GM18951 (cell line): ENCODE results near the gene GSC.

Experiments used
- POLR2A ChIP-seq: IDR thresholded peaks from 4 replicates; pipeline ENCODE4 v1.6.1; 2011; ENCODE audit warnings: mild to moderate bottlenecking; ENCODE audit not compliant: insufficient read length, insufficient read depth; ENCODE audit errors: extremely low read depth
- in situ Hi-C: fragments of 300-500 bp; cut with MboI; formaldehyde crosslinking; loops from one replicate; pipeline ENCODE4 v1.12.0; 2022; ENCODE audit warnings: low sequenced_read_pairs, mixed read lengths, inconsistent platforms; ENCODE audit not compliant: unreplicated experiment

Gene GSC

DNA sequence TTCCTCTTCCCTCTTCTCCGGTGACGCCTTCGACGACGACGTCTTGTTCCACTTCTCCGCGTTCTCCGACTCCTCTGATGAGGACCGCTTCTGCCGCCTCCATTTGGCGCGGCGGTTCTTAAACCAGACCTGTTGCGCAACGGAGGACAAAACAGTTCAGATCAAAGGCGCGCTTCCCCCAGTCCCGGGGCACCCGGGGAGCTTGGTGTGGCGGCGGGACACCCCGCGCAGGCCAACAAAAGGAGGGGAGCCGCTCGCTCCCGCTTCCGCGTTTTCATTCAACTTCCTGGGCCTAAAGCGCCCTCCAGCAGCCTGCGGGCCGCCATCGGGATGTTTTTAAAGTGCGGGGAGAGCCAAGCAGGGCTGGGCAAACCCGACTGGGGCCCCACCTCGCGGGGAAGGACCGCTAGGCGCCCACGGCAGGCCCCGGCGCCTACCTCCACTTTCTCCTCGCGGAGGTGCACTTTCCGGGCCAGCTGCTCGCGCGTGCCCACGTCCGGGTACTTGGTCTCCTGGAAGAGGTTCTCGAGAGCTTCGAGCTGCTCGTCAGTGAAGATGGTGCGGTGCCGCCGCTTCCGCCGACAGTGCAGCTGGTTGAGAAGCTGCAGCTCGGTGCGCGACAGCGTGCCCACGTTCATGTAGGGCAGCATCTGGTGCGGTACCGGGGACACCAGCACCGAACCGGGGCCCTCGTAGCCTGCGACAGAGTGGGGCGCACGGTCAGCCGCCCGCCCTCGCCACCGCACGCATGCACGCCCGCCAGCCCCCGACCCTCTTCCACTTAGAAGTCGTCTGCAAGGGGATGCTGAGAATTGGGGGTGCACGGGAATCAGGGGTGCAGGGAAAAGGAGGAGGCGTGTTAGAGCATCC lies 1.2 kb downstream of the GSC start:
- in situ Hi-C loops: no loop called here
- no peak for TF ChIP-seq POLR2A

DNA sequence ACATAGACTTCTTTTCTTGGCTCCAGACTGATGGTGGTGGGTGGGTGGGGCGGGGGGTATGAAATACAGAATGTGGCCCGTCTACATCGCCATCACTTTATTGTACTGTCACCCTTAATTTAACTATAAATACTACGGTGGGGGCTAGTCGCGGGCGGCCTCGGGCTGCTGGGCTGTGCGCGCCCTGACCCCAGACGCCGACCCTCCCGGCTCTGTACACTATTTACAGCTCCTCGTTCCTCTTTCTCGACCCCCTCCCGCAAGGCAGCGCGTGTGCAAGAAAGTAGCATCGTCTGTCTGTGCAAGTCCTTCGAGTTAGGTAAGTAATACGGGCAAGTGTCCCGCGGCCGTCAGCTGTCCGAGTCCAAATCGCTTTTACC lies 1.8 kb downstream of the GSC start:
- in situ Hi-C loops: no loop called here
- no peak for TF ChIP-seq POLR2A

DNA sequence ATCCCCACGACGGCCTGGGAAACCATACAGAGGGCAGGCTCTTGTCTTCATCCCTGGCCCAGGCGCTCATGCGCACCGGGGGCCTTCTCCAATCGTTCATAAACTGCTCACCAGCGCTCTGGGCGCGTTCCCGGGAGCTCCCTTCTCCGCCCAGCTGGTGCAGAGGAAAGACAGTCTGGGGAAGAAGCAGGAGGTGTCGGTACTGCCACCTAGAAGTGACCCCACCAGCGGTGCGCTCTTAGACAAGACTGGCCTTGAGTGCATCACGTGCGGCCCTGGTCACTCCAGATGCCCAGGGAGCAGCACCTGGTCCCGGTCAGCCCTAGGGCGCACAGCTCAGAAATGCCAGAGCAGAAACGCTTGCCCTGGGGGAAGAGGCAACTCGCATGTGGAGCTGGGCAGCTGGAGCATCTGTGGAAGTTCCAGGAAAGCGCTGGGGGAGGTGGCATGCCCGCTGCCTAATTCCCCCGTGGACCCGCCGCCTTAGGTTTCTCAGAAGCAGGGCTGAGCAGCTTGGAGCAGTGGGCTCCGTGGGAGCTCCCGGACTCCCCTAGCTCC lies 2.5 kb downstream of the GSC start:
- no peak for TF ChIP-seq POLR2A
- in situ Hi-C loops: no loop called here

DNA sequence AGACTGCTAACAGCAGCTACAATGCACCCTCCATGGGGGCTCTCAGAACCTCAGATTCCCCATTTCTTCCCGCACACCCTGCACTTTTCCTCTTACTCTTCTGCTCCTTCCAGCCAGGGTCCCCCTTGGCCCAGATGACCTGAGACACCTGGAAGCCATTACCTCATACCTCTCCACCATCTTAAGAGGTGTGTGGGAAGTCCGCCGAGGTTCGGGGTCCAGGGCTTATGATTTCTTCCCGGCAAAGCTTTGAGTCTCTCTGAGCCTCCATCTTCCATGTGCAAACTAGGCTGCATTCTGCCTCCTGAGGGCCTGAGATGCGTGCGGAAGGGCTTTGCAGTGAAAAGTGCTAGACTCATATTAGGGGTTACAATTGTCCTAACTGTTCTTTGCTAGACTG lies 5.3 kb downstream of the GSC start:
- in situ Hi-C loops: no loop called here
- no peak for TF ChIP-seq POLR2A

GRCh38 chr14:94762431-94762830 lies 7.5 kb downstream of the GSC start:
- no peak for TF ChIP-seq POLR2A
- in situ Hi-C loops: no loop called here

DNA sequence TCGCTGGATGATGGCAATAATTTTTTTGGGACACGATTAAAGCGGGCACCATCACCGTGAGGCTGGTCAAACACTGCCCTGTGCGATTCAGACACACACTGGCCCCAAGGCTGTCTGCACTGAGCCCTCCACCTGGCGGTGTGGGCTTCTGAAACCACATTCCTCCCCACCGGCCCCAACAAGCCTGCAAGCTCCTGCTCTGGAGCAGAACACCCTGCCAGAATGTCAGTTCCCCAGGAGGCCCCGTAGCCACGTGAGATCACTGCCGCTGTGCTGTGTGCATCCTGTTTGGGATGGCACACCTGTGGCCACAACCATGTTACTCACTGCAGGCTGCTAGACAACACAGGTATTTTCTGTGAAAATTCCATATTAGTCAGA lies 7.9 kb downstream of the GSC start:
- in situ Hi-C loops: no loop called here
- TF ChIP-seq POLR2A: no peak

GRCh38 chr14:94761348-94761996 lies 8.4 kb downstream of the GSC start:
- TF ChIP-seq POLR2A: no peak
- in situ Hi-C loops: no loop called here

DNA sequence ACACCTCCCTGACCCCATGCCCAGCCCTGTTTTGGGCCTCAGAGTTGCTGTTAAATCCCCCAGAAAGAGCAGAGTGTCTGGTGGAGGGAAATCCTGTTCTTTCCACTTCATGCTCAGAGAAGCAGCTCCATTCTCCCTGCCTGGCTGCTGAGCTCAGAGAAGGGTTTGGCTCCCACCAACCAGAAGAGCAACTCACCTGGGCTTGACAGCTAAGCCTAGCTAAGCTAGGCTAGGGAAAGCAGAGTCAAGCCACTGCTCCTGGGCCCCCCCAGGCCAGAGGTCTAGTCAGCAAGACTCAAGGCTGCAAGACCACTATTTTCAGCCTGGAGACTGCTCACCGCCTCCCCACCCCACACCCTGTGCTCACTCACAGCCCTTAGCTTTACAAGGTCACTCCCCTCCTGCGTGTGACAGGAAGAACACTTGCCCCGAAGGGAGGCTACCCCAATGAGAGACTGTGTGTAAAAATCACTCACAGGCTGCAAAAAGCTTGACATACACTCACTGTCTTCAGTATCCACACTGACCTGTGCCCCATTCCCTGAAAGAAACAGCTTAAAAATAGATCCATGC lies 13.5 kb downstream of the GSC start:
- no peak for TF ChIP-seq POLR2A
- in situ Hi-C loops: no loop called here

- in situ Hi-C loops: no loop called here
- no peak for TF ChIP-seq POLR2A
Measured at GRCh38 chr14:94754391-94754942, 15.4 kb downstream of the GSC start.

DNA sequence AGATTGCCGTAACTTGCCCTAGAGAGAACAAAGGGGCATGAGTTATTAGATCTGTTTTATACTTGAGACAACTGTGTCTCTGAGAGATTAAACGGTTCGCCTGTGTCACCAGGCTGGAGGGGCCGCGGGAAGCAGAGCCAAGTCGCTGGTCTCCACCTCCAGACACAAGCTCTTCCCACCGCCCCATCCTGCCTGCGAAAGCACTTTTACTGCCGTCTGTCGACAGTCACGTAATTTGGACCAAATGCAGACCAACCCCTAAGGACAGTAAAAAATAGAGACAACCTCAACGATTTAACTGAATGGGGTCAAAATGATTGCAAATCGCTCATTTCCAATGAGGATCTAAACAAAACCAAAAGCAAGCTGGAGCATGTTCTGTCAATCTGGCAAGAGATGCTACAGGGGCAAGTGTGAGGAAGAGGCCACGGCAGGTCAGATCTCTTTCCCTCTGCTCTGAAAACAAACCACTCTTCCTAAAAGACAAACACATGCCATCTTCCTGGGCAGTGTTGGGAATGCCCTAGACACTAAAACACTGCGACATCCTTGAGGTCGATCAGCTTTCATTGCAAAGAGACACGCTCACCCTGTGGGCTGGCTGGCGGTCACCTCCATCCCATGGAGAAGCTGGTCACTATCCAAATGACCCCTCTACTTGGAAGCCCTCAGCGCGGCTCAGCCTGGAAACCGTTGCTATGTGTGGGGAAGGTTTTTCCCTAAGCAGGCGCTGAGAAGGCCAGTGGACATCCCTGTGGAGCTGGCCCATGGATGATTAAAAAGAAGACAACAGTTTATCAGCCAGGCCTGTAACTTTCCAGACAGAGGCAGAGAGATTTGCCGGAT lies 17.1 kb downstream of the GSC start:
- TF ChIP-seq POLR2A: no peak
- in situ Hi-C loops: no loop called here

DNA sequence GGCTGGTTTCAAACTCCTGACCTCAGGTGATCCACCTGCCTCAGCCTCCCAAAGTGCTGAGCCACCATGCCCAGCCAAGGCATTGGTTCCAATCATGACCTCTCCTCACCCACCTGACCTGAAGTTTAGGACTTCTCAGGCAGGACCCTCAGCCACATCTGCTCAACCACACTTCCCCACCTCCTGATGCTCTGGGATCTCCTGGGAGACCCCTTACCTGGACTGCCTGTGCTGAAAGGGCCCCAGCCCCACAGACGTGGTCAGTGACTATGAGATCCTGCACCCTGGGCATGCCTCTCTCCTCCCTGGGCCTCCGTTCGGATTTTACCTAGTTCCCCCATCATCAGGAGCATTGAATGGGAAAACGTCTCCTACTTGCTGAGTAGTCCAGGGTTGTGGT lies 18.0 kb downstream of the GSC start:
- TF ChIP-seq POLR2A: no peak
- in situ Hi-C loops: no loop called here

- in situ Hi-C loops: no loop called here
- no peak for TF ChIP-seq POLR2A
Measured at GRCh38 chr14:94751321-94751720, 18.6 kb downstream of the GSC start.
